22Rv1 (cell line): ENCODE results near the gene GAPT.

ENCODE experiments used
- CTCF ChIP-seq: fragments of 450-650 bp; IDR thresholded peaks from 2 replicates; pipeline ENCODE4 v1.5.1; 2017; ENCODE audit warnings: mild to moderate bottlenecking
- ZFX ChIP-seq: fragments of 450-650 bp; IDR thresholded peaks from 2 replicates; pipeline ENCODE4 v1.6.1; 2017; ENCODE audit warnings: antibody characterized with exemption, borderline replicate concordance

- TF ChIP-seq CTCF (no peak), ZFX (no peak)
Observed at GRCh38 chr5:58447226-58447625, 44.0 kb upstream of the GAPT start.
